GM19395 (cell line): ENCODE measurements around the gene PLAAT5.
"Not testable (repeated sequence)": the region's sequence is repeated elsewhere in the genome, so short reads cannot be mapped to it uniquely, and the experiment has no call there.

ENCODE experiments used
- ATAC-seq: cut with Tn5 transposase; IDR thresholded peaks from one replicate; pipeline ENCODE4 v1.9.1; 2021; ENCODE audit warnings: mild to moderate bottlenecking, moderate library complexity; ENCODE audit not compliant: unreplicated experiment

PLAAT5 gene

GRCh38 chr11:63488789-63489188, 2.2 kb downstream of the PLAAT5 start:
- ATAC-seq: no peak

- ATAC-seq: no peak
Measured at GRCh38 chr11:63485777-63486176, 5.2 kb downstream of the PLAAT5 start.

- ATAC-seq: no peak
Measured at GRCh38 chr11:63480039-63480438, 10.9 kb downstream of the PLAAT5 start.

GRCh38 chr11:63478896-63479295, 12.1 kb downstream of the PLAAT5 start:
- no peak for ATAC-seq

- ATAC-seq: no peak
Measured at GRCh38 chr11:63476618-63477017, 14.3 kb downstream of the PLAAT5 start.

- ATAC-seq: no peak
Measured at GRCh38 chr11:63472372-63472771, 18.6 kb downstream of the PLAAT5 start.

GRCh38 chr11:63470311-63470710, 20.7 kb downstream of the PLAAT5 start:
- no peak for ATAC-seq

GRCh38 chr11:63462137-63462536, 28.8 kb downstream of the PLAAT5 start:
- ATAC-seq: no peak

GRCh38 chr11:63459586-63459985, 31.4 kb downstream of the PLAAT5 start:
- ATAC-seq: no peak

GRCh38 chr11:63448646-63449045, 42.3 kb downstream of the PLAAT5 start:
- ATAC-seq: no peak

GRCh38 chr11:63445720-63446119, 45.2 kb downstream of the PLAAT5 start:
- no peak for ATAC-seq

GRCh38 chr11:63445118-63445517, 45.8 kb downstream of the PLAAT5 start:
- no peak for ATAC-seq

- no peak for ATAC-seq
Measured at GRCh38 chr11:63444160-63444559, 46.8 kb downstream of the PLAAT5 start.

- no peak for ATAC-seq
Measured at GRCh38 chr11:63443714-63444113, 47.3 kb downstream of the PLAAT5 start.

- ATAC-seq: not testable (repeated sequence)
Measured at GRCh38 chr11:63435831-63436230, 55.1 kb downstream of the PLAAT5 start.

- not testable (repeated sequence) for ATAC-seq
Measured at GRCh38 chr11:63435351-63435750, 55.6 kb downstream of the PLAAT5 start.

- ATAC-seq: not testable (repeated sequence)
Measured at GRCh38 chr11:63430731-63431130, 60.2 kb downstream of the PLAAT5 start.

- ATAC-seq: no peak
Measured at GRCh38 chr11:63427971-63428508, 62.9 kb downstream of the PLAAT5 start.

GRCh38 chr11:63417174-63417852, 73.7 kb downstream of the PLAAT5 start:
- ATAC-seq: no peak
